GM12891 (cell line): ENCODE data around the gene WDR89.

Source experiments
- DNase-seq: peaks from one replicate; pipeline ENCODE4 v3.0.0; 2011; ENCODE audit warnings: low spot score; ENCODE audit not compliant: insufficient read length
- FAIRE-seq: peaks from 2 replicates; lab custom pipeline; 2011; peaks lifted over from hg19 to GRCh38; lab: Jason Lieb, UNC
- PAX5 ChIP-seq: IDR thresholded peaks from 2 replicates; pipeline ENCODE4 v1.6.1; 2011; ENCODE audit warnings: low read length, moderate library complexity, mild to moderate bottlenecking; ENCODE audit not compliant: insufficient read depth, severe bottlenecking
- POLR2A ChIP-seq: IDR thresholded peaks from 2 replicates; pipeline ENCODE4 v1.6.1; 2011; ENCODE audit warnings: low read depth, low read length, control low read depth
- POLR2AphosphoS5 ChIP-seq: IDR thresholded peaks from 2 replicates; pipeline ENCODE4 v1.6.1; 2011; ENCODE audit warnings: low read depth, low read length, control low read depth
- POU2F2 ChIP-seq: IDR thresholded peaks from 2 replicates; pipeline ENCODE4 v1.6.1; 2011; ENCODE audit warnings: low read depth, mild to moderate bottlenecking, control low read depth, low read length, moderate library complexity
- SPI1 ChIP-seq: IDR thresholded peaks from 2 replicates; pipeline ENCODE4 v1.6.1; 2011; ENCODE audit warnings: low read depth, low read length, control low read depth
- TAF1 ChIP-seq: IDR thresholded peaks from 2 replicates; pipeline ENCODE4 v1.6.1; 2011; ENCODE audit warnings: low read depth, low read length, control low read depth

Gene WDR89

GRCh38 chr14:63562405-63562804 is 79.3 kb downstream of the WDR89 start:
- FAIRE-seq: no peak
- TF ChIP-seq TAF1 (no peak), POLR2A (no peak), PAX5 (no peak), SPI1 (no peak), POU2F2 (no peak), POLR2AphosphoS5 (no peak)
- DNase-seq: no peak

GRCh38 chr14:63555572-63555971 is 86.1 kb downstream of the WDR89 start:
- DNase-seq (no peak), FAIRE-seq (no peak)
- TF ChIP-seq TAF1 (no peak), POLR2AphosphoS5 (no peak), POU2F2 (no peak), POLR2A (no peak)

GRCh38 chr14:63551332-63551731 is 90.3 kb downstream of the WDR89 start:
- TF ChIP-seq POLR2A: no peak
- no peak for TF ChIP-seq TAF1
- no peak for TF ChIP-seq POU2F2
- no peak for TF ChIP-seq PAX5
- TF ChIP-seq SPI1: no peak
- TF ChIP-seq POLR2AphosphoS5: no peak
- no peak for DNase-seq
- FAIRE-seq: no peak

GRCh38 chr14:63547798-63548335 is 93.8 kb downstream of the WDR89 start:
- FAIRE-seq: no peak
- TF ChIP-seq PAX5: no peak
- TF ChIP-seq POLR2AphosphoS5: no peak
- no peak for TF ChIP-seq POU2F2
- DNase-seq: no peak
